Sigmoid colon (tissue), 7 donors: ENCODE data around the gene UBLCP1. TPM values are rescaled to one million over a fixed set of nuclear protein-coding genes. Genes with fewer than 3 reads are reported as not detected.
A peak's percentile ranks its signal among the peaks of the same experiment; 100 is the strongest.
"Not testable (repeated sequence)": the region's sequence is repeated elsewhere in the genome, so short reads cannot be mapped to it uniquely, and the experiment has no call there.

Experiments used
- DNase-seq: peaks from one replicate; pipeline ENCODE4 v3.0.0-alpha.2; 2019
- H3K27ac ChIP-seq, 4 donors: fragments of 200-600 bp; sonication (generic); one replicate each; pipeline ENCODE4 v1.5.1; 2016 to 2019; ENCODE audit warnings: mild to moderate bottlenecking in 1 of 4
- H3K27me3 ChIP-seq, 3 donors: fragments of 200-600 bp; sonication (generic); one replicate each; pipeline ENCODE4 v1.5.1; 2019; ENCODE audit warnings: mild to moderate bottlenecking in 1 of 3
- H3K36me3 ChIP-seq, 4 donors: fragments of 200-600 bp; sonication (generic); one replicate each; pipeline ENCODE4 v1.5.1; 2016 to 2019
- H3K4me1 ChIP-seq, 4 donors: fragments of 200-600 bp; sonication (generic); one replicate each; pipeline ENCODE4 v1.5.1; 2017 to 2019
- H3K4me3 ChIP-seq, 4 donors: fragments of 200-600 bp; sonication (generic); one replicate each; pipeline ENCODE4 v1.5.1; 2017 to 2019; ENCODE audit warnings: mild to moderate bottlenecking in 2 of 4, moderate library complexity in 1 of 4
- H3K9me3 ChIP-seq, 4 donors: fragments of 200-600 bp in 3 of 4; sonication (generic) in 3 of 4; one replicate each; pipeline versions ENCODE4 v1.5.1 to v1.6.1; 2013 to 2019
- EP300 ChIP-seq, 4 donors: sonication (generic); formaldehyde crosslinking; IDR thresholded peaks; one replicate each; pipeline ENCODE4 v1.6.1; 2017; ENCODE audit warnings: antibody characterized with exemption in 4 of 4
- POLR2A ChIP-seq, 2 donors: fragments of 450-650 bp; IDR thresholded peaks; one replicate each; pipeline ENCODE4 v1.6.1; 2016; ENCODE audit warnings: antibody characterized with exemption in 2 of 2, mild to moderate bottlenecking in 2 of 2, moderate library complexity in 2 of 2
- POLR2AphosphoS5 ChIP-seq, 4 donors: sonication (generic); formaldehyde crosslinking; IDR thresholded peaks; one replicate each; pipeline ENCODE4 v1.6.1; 2017; ENCODE audit warnings: antibody characterized with exemption in 4 of 4
- WGBS, 2 donors: extraction: QIAGEN DNeasy Blood & Tissue Kit; methylation state at CpG; one replicate each; pipeline ENCODE4 v1.1.7; 2013; 5-methylcytosine and 5-hydroxymethylcytosine counted together
- intact Hi-C: fragments of 100-400 bp; cut with DNase I; formaldehyde crosslinking; loops from one replicate; pipeline ENCODE4 v1.15.1; 2023
- polyA plus RNA-seq, 3 donors: library from polyadenylated mRNA; stranded (reverse); fragments of 200-250 nt; gene quantifications; one replicate each; pipeline ENCODE4 v1.2.3, GENCODE V29; 2013
- total RNA-seq, 4 donors: library from RNA; depleted of rRNA; stranded (reverse); fragments of >200 nt; gene quantifications; one replicate each; pipeline ENCODE4 v1.1.0, GENCODE V29; 2016
- TF ChIP-seq, protein P1 (sequence below), 4 experiments: fragments of 450-650 bp in 3 of 4; fragments of 200-600 bp in 1 of 4; IDR thresholded peaks; one replicate each; pipeline ENCODE4 v1.5.1; 2016 to 2019; ENCODE audit warnings: antibody characterized with exemption in 4 of 4, mild to moderate bottlenecking in 3 of 4, moderate library complexity in 2 of 4
- donor health status: healthy with polysubstance abuse.
- donor health status: Bipolar disorder and iron deficiency.
- donor health status: healthy.

UBLCP1 gene
- total and polyA plus RNA-seq, 7 donors = 15.0 to 29.6 (median 18.7) TPM

DNA sequence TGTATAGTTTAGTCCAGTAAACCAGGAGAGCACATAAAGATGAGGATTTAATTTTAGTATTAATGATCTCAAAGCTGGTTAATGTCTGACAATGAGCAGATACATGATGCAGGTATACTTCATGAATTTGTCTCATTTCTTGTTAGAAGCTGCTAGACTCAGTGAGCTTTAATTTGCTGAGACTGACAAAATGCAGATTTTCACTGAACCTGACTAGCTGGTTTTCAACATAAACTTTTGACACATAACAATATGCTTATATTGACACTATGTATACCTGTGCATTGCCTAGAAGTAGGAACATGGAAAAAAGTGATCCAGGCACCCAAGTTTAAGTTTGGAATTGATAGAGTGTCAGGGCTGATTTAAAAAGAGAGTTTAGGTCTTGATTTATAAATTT, 10.8 kb downstream of the UBLCP1 start:
- TF ChIP-seq POLR2AphosphoS5 (IDR thresholded peaks at IDR 0.05) (no peak), POLR2A (IDR thresholded peaks at IDR 0.05) (no peak), EP300 (IDR thresholded peaks at IDR 0.05) (no peak)
- TF ChIP-seq, protein P1, sequence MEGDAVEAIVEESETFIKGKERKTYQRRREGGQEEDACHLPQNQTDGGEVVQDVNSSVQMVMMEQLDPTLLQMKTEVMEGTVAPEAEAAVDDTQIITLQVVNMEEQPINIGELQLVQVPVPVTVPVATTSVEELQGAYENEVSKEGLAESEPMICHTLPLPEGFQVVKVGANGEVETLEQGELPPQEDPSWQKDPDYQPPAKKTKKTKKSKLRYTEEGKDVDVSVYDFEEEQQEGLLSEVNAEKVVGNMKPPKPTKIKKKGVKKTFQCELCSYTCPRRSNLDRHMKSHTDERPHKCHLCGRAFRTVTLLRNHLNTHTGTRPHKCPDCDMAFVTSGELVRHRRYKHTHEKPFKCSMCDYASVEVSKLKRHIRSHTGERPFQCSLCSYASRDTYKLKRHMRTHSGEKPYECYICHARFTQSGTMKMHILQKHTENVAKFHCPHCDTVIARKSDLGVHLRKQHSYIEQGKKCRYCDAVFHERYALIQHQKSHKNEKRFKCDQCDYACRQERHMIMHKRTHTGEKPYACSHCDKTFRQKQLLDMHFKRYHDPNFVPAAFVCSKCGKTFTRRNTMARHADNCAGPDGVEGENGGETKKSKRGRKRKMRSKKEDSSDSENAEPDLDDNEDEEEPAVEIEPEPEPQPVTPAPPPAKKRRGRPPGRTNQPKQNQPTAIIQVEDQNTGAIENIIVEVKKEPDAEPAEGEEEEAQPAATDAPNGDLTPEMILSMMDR (IDR thresholded peaks at IDR 0.05) = no peak
- Histone ChIP-seq H3K9me3 (no peaks in the 10 kb centered on the region), H3K4me3 (no peak overlapping the region), H3K4me1 (no peaks in the 10 kb centered on the region), H3K27me3 (no peaks in the 10 kb centered on the region), H3K27ac (no peak overlapping the region), H3K36me3 (peaks cover 5 to 91% (median 14%) of the 10 kb centered on the region in 4 donors)
- intact Hi-C loops = no loop called here
- no peak for DNase-seq

GRCh38 chr5:159274676-159275075, 11.6 kb downstream of the UBLCP1 start:
- H3K27ac ChIP-seq = no peak overlapping the region
- peaks cover 5 to 91% (median 12%) of the 10 kb centered on the region in 4 donors for H3K36me3 ChIP-seq

GRCh38 chr5:159286420-159287035, 23.4 kb downstream of the UBLCP1 start:
- H3K27me3 ChIP-seq = no peaks in the 10 kb centered on the region
- H3K4me3 ChIP-seq = no peak overlapping the region
- no peaks in the 10 kb centered on the region for H3K4me1 ChIP-seq
- DNase-seq = no peak
- H3K36me3 ChIP-seq = peaks cover 0 to 40% (median 0%) of the 10 kb centered on the region in 4 donors
- 64 to 65% methylated on average over 8 of the region's 8 CpGs for WGBS, 2 donors
- intact Hi-C loops = no loop called here
- H3K9me3 ChIP-seq = no peaks in the 10 kb centered on the region
- no peak overlapping the region for H3K27ac ChIP-seq
- no peak for TF ChIP-seq POLR2AphosphoS5 (IDR thresholded peaks at IDR 0.05)
- TF ChIP-seq, protein P1 (IDR thresholded peaks at IDR 0.05) = peak in 1 of 4 experiments; percentile 15

More at GRCh38 chr5:159274676-159275075, 11.6 kb downstream of the UBLCP1 start:
- DNase-seq = no peak
- intact Hi-C loops = no loop called here
- TF ChIP-seq EP300 (IDR thresholded peaks at IDR 0.05) (no peak), POLR2A (IDR thresholded peaks at IDR 0.05) (no peak), POLR2AphosphoS5 (IDR thresholded peaks at IDR 0.05) (no peak)
- TF ChIP-seq, protein P1 (IDR thresholded peaks at IDR 0.05) = no peak
- no peaks in the 10 kb centered on the region for H3K9me3 ChIP-seq
- H3K4me1 ChIP-seq = no peaks in the 10 kb centered on the region
- H3K4me3 ChIP-seq = no peak overlapping the region
- H3K27me3 ChIP-seq = no peaks in the 10 kb centered on the region

GRCh38 chr5:159290741-159291140, 27.7 kb downstream of the UBLCP1 start:
- TF ChIP-seq EP300 (IDR thresholded peaks at IDR 0.05) (no peak), POLR2AphosphoS5 (IDR thresholded peaks at IDR 0.05) (no peak), POLR2A (IDR thresholded peaks at IDR 0.05) (no peak)
- TF ChIP-seq, protein P1 (IDR thresholded peaks at IDR 0.05) = no peak
- DNase-seq = no peak
- Histone ChIP-seq H3K27me3 (no peaks in the 10 kb centered on the region), H3K27ac (no peak overlapping the region), H3K9me3 (no peaks in the 10 kb centered on the region), H3K4me3 (no peak overlapping the region), H3K36me3 (peaks cover 0 to 3% (median 0%) of the 10 kb centered on the region in 4 donors), H3K4me1 (no peaks in the 10 kb centered on the region)
- 58 to 87% methylated on average over 4 of the region's 4 CpGs for WGBS, 2 donors
- intact Hi-C loops = no loop called here

DNA sequence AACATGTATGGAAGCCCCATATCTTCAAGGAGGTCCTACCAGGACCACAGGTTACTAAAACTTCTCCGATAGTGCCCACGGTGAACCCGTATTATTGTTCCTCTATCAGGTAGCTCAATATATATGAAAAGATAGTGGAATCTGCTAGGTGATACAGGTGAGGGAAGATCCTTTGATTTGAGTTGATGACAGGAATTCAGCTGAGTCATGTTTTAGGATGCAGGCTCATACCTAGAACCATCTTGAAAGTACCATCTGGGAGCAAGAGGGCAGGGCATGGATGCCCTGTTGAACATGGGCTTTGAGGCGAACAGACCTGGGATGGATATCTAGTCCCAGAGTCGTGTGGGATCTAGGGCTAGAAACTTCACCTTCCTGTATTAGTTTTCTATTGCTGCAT, 31.8 kb downstream of the UBLCP1 start:
- TF ChIP-seq EP300 (IDR thresholded peaks at IDR 0.05) = no peak
- TF ChIP-seq POLR2AphosphoS5 (IDR thresholded peaks at IDR 0.05) = no peak
- no peak for TF ChIP-seq POLR2A (IDR thresholded peaks at IDR 0.05)
- TF ChIP-seq, protein P1 (IDR thresholded peaks at IDR 0.05) = no peak
- Histone ChIP-seq H3K4me3 (no peak overlapping the region), H3K27me3 (no peaks in the 10 kb centered on the region), H3K36me3 (no peaks in the 10 kb centered on the region), H3K9me3 (peaks cover 0 to 6% (median 0%) of the 10 kb centered on the region in 4 donors), H3K4me1 (no peaks in the 10 kb centered on the region), H3K27ac (no peak overlapping the region)
- intact Hi-C loops = no loop called here
- DNase-seq = no peak
- WGBS, 2 donors = 93 to 96% methylated on average over 5 of the region's 5 CpGs

- H3K27ac ChIP-seq, H3K36me3 ChIP-seq, H3K9me3 ChIP-seq, H3K27me3 ChIP-seq, DNase-seq, intact Hi-C loops, H3K4me3 ChIP-seq, H3K4me1 ChIP-seq: not testable (repeated sequence)
- WGBS, 2 donors = 93 to 100% methylated on average over 5 of the region's 5 CpGs
Measured at GRCh38 chr5:159297300-159297699, 34.2 kb downstream of the UBLCP1 start.
